ENCODE results near the gene SRP54. TPM values are rescaled to one million over a fixed set of nuclear protein-coding genes. Genes with fewer than 3 reads are reported as not detected.
A peak's percentile ranks its signal among the peaks of the same experiment; 100 is the strongest.

SRP54 gene
- total and polyA plus RNA-seq, 2 of the 13 experiments (the other 11 are each of a cell fraction or from before 2014, with no cell fraction given) = 42.2 to 207 TPM

DNA sequence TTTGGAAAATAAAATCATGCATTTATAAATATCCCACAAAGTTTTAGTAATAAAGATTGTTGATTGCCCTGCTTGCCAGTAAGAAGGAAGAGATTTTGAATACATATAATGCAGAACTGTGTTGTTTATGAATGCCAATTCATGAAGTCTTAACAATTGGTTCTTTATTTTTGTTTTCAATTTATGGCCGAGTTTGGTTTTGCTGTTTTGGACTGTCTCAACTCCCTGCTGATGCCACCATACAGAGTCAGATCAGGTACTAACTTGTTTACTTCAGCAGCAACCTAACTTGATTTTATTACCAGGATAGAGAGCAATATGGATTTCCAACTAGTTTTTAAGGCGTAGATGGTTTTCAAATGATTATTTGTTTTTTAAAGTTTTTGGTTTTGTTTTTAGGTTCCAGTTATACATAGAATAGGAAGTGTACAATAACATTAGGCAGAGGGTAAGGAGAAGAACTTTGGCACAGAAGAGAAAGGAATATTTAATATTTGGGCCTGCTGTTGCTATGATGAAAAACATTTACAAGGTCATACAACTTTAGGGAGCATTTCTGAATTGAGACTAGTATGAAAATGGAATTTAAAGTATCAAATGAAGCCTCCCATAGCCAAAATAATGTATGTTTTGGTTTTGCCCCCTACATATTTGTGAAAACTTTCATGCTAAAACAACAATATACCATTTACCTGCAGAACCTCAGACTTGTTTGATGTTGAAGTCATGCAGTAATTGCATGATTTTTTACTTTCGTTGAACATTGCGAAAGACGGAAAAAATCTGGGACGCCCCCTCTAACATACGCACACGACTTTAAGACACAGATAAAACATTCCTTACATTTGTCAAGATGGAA lies 62.4 kb downstream of the SRP54 start (continued):
- TF ChIP-seq, protein P1, sequence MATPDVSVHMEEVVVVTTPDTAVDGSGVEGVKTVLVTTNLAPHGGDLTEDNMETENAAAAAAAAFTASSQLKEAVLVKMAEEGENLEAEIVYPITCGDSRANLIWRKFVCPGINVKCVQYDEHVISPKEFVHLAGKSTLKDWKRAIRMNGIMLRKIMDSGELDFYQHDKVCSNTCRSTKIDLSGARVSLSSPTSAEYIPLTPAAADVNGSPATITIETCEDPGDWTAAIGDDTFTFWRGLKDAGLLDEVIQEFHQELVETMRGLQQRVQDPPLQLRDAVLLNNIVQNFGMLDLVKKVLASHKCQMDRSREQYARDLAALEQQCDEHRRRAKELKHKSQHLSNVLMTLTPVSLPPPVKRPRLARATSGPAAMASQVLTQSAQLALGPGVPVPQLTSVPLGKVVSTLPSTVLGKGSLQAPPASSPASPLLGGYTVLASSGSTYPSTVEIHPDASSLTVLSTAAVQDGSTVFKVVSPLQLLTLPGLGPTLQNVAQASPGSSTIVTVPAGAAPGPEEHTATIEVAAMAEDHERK (CRISPR knock-in tag; IDR thresholded peaks at IDR 0.05; ENCODE audit: low read depth) = 0 out of 2 replicates have a peak, but pooled peaks have one; percentile 13
- TF ChIP-seq ZNF570 (CRISPR knock-in tag; IDR thresholded peaks at IDR 0.05; ENCODE audit: borderline replicate concordance) (0 out of 2 replicates have a peak, but pooled peaks have one; percentile 52), PAWR (CRISPR knock-in tag; IDR thresholded peaks at IDR 0.05; ENCODE audit: borderline replicate concordance) (0 out of 2 replicates have a peak, but pooled peaks have one; percentile 1), GATA4 (IDR thresholded peaks at IDR 0.05; ENCODE audit: borderline replicate concordance, low read depth) (0 out of 2 replicates have a peak, but pooled peaks have one; percentile 32), ZNF329 (CRISPR knock-in tag; IDR thresholded peaks at IDR 0.05; ENCODE audit: low read depth) (peak; percentile 1; the same call in 1 of the 2 replicates)

DNA sequence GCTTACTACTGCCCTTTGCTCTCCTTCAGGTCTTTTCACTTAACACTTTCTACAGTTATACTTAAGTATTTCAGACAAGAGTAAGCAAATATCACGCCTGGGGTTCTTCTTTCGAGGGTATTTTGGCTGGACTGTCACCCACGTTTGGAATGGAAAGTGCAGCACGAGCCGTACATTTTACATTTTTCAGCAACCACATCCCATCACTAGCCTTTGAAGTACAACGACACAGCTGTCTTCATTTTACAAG lies 62.9 kb downstream of the SRP54 start:
- ATAC-seq (no peak), FAIRE-seq (no peak), DNase-seq (ENCODE audit: low spot score) (no peak)
- Histone ChIP-seq H3K9me3 (ENCODE audit: low read length) (no peaks in the 10 kb centered on the region), H3K4me1 (ENCODE audit: insufficient read depth, low read length) (peaks cover 47% of the 10 kb centered on the region), H3K79me2 (ENCODE audit: insufficient read depth, low read length) (peaks cover 19% of the 10 kb centered on the region), H2AFZ (ENCODE audit: low read length) (peak overlapping the region; percentile 97), H3K36me3 (replicated peaks in 1 of 2; ENCODE audit: control insufficient read depth in 1 of 2, insufficient read depth in 2 of 2, low read length in 2 of 2) (peaks cover 0 to 4% of the 10 kb centered on the region in 2 experiments; a peak in 1 of 5 replicates), H3K4me2 (ENCODE audit: low read depth, low read length) (peak overlapping the region; percentile 85), H3K4me3 (replicated peaks in 1 of 3; ENCODE audit: insufficient read depth in 1 of 3, low read depth in 2 of 3, low read length in 3 of 3) (peak overlapping the region; percentile 81 to 96 (median 90)), H3K27ac (ENCODE audit: extremely low read length, insufficient read depth, low read length) (peak overlapping the region; percentile 81), H4K20me1 (ENCODE audit: insufficient read depth, low read length) (no peaks in the 10 kb centered on the region), H3K27me3 (ENCODE audit: control insufficient read depth in 1 of 2, insufficient read depth in 2 of 2, low read length in 2 of 2) (no peaks in the 10 kb centered on the region; a peak in 1 of 5 replicates), H3K9ac (ENCODE audit: insufficient read depth, low read depth, low read length) (peak overlapping the region; percentile 91)
- under 1% methylated on average over 6 of the region's 6 CpGs for WGBS (ENCODE audit: low lambda C conversion rate)
- intact Hi-C loops (cut with micrococcal nuclease; ENCODE audit: unreplicated experiment) = loop anchor here (1.0 to 10.0 kb wide), 7 partner anchors 33 to 759 kb away; partner anchors contain the start of genes PRORP, PSMA6, RALGAPA1 and SRP54
- no TSS peak for BruUV-seq (replicated peaks)
- in situ Hi-C loops (cut with HindIII; ENCODE audit: extremely low pct_ligation_motif_present, low pct_unique_long_range_greater_than_20kb) = loop anchor here (5.0 kb wide), 1 partner anchor 63 kb away; the partner anchor contains the start of gene SRP54
- POLR2A ChIA-PET = interaction anchor here (0.8 to 3.4 kb wide), 36 partner anchors 9 to 763 kb away, joined by 3 to 101 read pairs (median 5); partner anchors contain the start of genes BAZ1A, NFKBIA, PPP2R3C and PRORP
- CTCF ChIA-PET (ENCODE audit: low intra/inter-chr PET ratio, low total read pairs) = no interaction called here
- TF ChIP-seq ATRX (CRISPR knock-in tag; IDR thresholded peaks at IDR 0.05; ENCODE audit: borderline replicate concordance) (peak; percentile 96; the same call in 1 of the 2 replicates), ZNF343 (CRISPR knock-in tag; IDR thresholded peaks at IDR 0.05) (no peak), SP140L (CRISPR knock-in tag; IDR thresholded peaks at IDR 0.05; ENCODE audit: borderline replicate concordance) (peak; percentile 93; the same call in 1 of the 2 replicates), ZNF20 (CRISPR knock-in tag; IDR thresholded peaks at IDR 0.05) (no peak), HDAC6 (IDR thresholded peaks at IDR 0.05; ENCODE audit: low read depth, low read length) (peak; percentile 77; the same call in 1 of the 2 replicates), HNF4G (IDR thresholded peaks at IDR 0.05; ENCODE audit: borderline replicate concordance, low read depth, low read length) (no peak; the same call in 1 of the 2 replicates), HNF4G (CRISPR knock-in tag; IDR thresholded peaks at IDR 0.05; ENCODE audit: borderline replicate concordance, low read depth) (no peak), PPARG (CRISPR knock-in tag; conservative IDR thresholded peaks at IDR 0.05) (no peak), RFX3 (CRISPR knock-in tag; IDR thresholded peaks at IDR 0.05) (0 out of 2 replicates have a peak, but pooled peaks have one; percentile 25), ZNF841 (CRISPR knock-in tag; IDR thresholded peaks at IDR 0.05; ENCODE audit: borderline replicate concordance) (peak; percentile 2; the same call in 1 of the 2 replicates), KLF11 (CRISPR knock-in tag; IDR thresholded peaks at IDR 0.05) (no peak), ZNF713 (CRISPR knock-in tag; IDR thresholded peaks at IDR 0.05) (peak; percentile 26; the same call in 1 of the 2 replicates), ZSCAN31 (CRISPR knock-in tag; IDR thresholded peaks at IDR 0.05; ENCODE audit: low read depth) (no peak)
- TF ChIP-seq, protein P2, sequence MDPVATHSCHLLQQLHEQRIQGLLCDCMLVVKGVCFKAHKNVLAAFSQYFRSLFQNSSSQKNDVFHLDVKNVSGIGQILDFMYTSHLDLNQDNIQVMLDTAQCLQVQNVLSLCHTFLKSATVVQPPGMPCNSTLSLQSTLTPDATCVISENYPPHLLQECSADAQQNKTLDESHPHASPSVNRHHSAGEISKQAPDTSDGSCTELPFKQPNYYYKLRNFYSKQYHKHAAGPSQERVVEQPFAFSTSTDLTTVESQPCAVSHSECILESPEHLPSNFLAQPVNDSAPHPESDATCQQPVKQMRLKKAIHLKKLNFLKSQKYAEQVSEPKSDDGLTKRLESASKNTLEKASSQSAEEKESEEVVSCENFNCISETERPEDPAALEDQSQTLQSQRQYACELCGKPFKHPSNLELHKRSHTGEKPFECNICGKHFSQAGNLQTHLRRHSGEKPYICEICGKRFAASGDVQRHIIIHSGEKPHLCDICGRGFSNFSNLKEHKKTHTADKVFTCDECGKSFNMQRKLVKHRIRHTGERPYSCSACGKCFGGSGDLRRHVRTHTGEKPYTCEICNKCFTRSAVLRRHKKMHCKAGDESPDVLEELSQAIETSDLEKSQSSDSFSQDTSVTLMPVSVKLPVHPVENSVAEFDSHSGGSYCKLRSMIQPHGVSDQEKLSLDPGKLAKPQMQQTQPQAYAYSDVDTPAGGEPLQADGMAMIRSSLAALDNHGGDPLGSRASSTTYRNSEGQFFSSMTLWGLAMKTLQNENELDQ (CRISPR knock-in tag; IDR thresholded peaks at IDR 0.05; ENCODE audit: borderline replicate concordance) = 0 out of 2 replicates have a peak, but pooled peaks have one; percentile 57
